ENCODE data around the gene STIL. TPM values are rescaled to one million over a fixed set of nuclear protein-coding genes. Genes with fewer than 3 reads are reported as not detected.

Gene STIL
- total RNA-seq, 1 experiment from 2014 or later: 26.4 TPM

DNA sequence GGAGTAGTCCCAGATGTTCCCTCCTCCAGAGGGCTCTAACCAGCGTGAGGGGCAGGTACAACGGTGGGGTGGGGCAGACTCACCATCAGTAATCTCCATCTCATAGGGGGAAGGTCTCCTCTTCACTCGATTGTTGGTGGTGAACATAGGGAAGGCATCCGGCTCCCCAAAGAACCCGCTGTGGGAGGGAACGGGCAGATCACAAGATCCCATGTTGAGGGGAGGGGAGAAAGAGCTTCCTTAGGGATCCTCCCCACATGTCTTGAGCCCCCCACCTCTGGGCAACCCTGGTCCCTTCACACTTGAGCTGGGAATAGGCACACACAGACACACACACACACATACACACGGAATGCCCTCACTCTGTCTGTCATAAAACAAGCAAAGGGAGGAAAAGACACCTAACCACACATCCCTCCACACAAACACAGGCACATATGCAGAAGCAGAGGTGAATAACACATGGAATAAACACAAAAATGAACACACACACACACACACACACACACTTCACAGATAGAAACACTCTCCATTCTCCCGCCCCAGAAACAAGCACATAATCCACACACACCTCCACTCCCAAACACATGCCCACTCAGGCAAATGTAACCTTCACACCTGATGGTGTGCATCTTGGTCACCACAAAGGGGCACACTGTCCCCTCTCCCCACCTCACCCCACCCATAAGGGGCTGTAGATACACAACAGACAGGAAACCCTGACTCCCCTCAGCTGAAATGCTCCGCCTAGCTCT lies 89.8 kb downstream of the STIL start:
- CTCF ChIA-PET: no interaction called here
- TF ChIP-seq CTCF (IDR thresholded peaks at IDR 0.05; ENCODE audit: insufficient read depth in 1 of 2, low read depth in 1 of 2, low read length in 1 of 2, severe bottlenecking in 1 of 2, unreplicated experiment in 1 of 2): no peak
- no peak overlapping the region for H3K4me3 Mint-ChIP-seq (ENCODE audit: unreplicated experiment)

DNA sequence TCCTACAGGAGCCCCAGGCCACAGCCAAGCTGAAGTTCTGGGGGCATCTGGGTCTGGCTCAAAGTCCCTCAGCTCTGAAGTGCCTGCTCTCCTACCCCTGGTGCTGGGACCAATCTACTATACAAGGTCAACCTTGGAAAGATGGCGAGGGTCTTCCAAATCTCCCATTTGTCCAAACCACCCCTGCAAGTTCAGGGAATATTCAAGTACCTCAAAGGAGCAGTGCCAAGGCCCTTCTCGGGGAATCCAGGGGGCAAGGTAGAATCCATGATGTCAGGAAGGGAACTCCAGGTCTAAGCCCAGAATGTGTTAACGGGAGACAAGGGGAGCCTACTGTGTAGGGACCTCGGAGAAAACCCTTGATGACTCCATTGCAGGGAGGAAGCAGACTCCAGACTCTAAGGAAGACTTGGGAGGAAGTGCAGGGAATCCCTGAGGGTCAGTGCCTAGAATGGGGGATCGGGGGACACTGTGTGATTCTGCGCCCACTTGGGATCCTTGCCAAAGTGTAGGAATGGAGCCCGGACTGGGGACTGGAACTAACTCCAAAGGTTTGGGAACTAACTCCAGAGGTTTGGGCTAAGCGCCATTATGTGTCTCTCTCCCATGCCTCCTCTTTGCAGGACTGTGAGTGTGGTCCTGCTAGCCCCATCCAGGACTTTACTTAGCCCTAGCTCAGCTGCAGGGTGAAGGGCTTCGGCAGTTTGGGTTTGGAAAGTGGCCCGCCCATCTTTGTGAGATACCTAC lies 90.6 kb downstream of the STIL start:
- Histone ChIP-seq H3K27me3 (replicated peaks; ENCODE audit: control insufficient read depth, insufficient read depth, low read length) (no peaks in the 10 kb centered on the region), H3K36me3 (ENCODE audit: control insufficient read depth, insufficient read depth, low read length) (no peaks in the 10 kb centered on the region), H3K9me3 (no peaks in the 10 kb centered on the region), H3K4me3 (ENCODE audit: low read depth, low read length) (no peak overlapping the region), H3K4me1 (0 out of 2 replicates have a peak, but pooled peaks cover 3% of the 10 kb centered on the region)
- H3K36me3 Mint-ChIP-seq (ENCODE audit: insufficient read depth, unreplicated experiment): no peaks in the 10 kb centered on the region
- H3K9me3 Mint-ChIP-seq (ENCODE audit: unreplicated experiment): no peaks in the 10 kb centered on the region
- BruUV-seq (replicated peaks): no TSS peak
- intact Hi-C loops (cut with micrococcal nuclease; ENCODE audit: unreplicated experiment): no loop called here
- DNase-seq: no peak
- no peak overlapping the region for H3K27ac Mint-ChIP-seq (ENCODE audit: unreplicated experiment)
- POLR2A ChIA-PET: no interaction called here
- H3K4me3 Mint-ChIP-seq (ENCODE audit: unreplicated experiment): no peak overlapping the region
- no peak for TF ChIP-seq CTCF (IDR thresholded peaks at IDR 0.05; ENCODE audit: insufficient read depth in 1 of 2, low read depth in 1 of 2, low read length in 1 of 2, severe bottlenecking in 1 of 2, unreplicated experiment in 1 of 2)
- CTCF ChIA-PET: no interaction called here
- no peaks in the 10 kb centered on the region for H3K4me1 Mint-ChIP-seq (ENCODE audit: low read depth, unreplicated experiment)
- H3K27me3 Mint-ChIP-seq (ENCODE audit: insufficient read depth, unreplicated experiment): no peaks in the 10 kb centered on the region

More for the DNA sequence above, 89.8 kb downstream of the STIL start:
- Mint-ChIP-seq H3K36me3 (ENCODE audit: insufficient read depth, unreplicated experiment) (no peaks in the 10 kb centered on the region), H3K27ac (ENCODE audit: unreplicated experiment) (no peak overlapping the region), H3K9me3 (ENCODE audit: unreplicated experiment) (no peaks in the 10 kb centered on the region), H3K4me1 (ENCODE audit: low read depth, unreplicated experiment) (no peaks in the 10 kb centered on the region), H3K27me3 (ENCODE audit: insufficient read depth, unreplicated experiment) (no peaks in the 10 kb centered on the region)
- no peak for DNase-seq
- 0 out of 2 replicates have a peak, but pooled peaks cover 3% of the 10 kb centered on the region for H3K4me1 ChIP-seq
- intact Hi-C loops (cut with micrococcal nuclease; ENCODE audit: unreplicated experiment): no loop called here
- no TSS peak for BruUV-seq (replicated peaks)
- no peaks in the 10 kb centered on the region for H3K9me3 ChIP-seq
- H3K36me3 ChIP-seq (ENCODE audit: control insufficient read depth, insufficient read depth, low read length): no peaks in the 10 kb centered on the region
- no peaks in the 10 kb centered on the region for H3K27me3 ChIP-seq (replicated peaks; ENCODE audit: control insufficient read depth, insufficient read depth, low read length)
- POLR2A ChIA-PET: no interaction called here
- peak overlapping the region; percentile 53 for H3K4me3 ChIP-seq (ENCODE audit: low read depth, low read length)

GRCh38 chr1:47222476-47222875 lies 91.5 kb downstream of the STIL start:
- POLR2A ChIA-PET: no interaction called here
- BruUV-seq (replicated peaks): no TSS peak
- intact Hi-C loops (cut with micrococcal nuclease; ENCODE audit: unreplicated experiment): no loop called here
- no peaks in the 10 kb centered on the region for H3K36me3 ChIP-seq (ENCODE audit: control insufficient read depth, insufficient read depth, low read length)
- TF ChIP-seq CTCF (IDR thresholded peaks at IDR 0.05; ENCODE audit: insufficient read depth in 1 of 2, low read depth in 1 of 2, low read length in 1 of 2, severe bottlenecking in 1 of 2, unreplicated experiment in 1 of 2): no peak
- no peaks in the 10 kb centered on the region for H3K27me3 ChIP-seq (replicated peaks; ENCODE audit: control insufficient read depth, insufficient read depth, low read length)
- no peaks in the 10 kb centered on the region for H3K36me3 Mint-ChIP-seq (ENCODE audit: insufficient read depth, unreplicated experiment)
- H3K4me3 Mint-ChIP-seq (ENCODE audit: unreplicated experiment): no peak overlapping the region
- H3K27ac Mint-ChIP-seq (ENCODE audit: unreplicated experiment): no peak overlapping the region
- no peaks in the 10 kb centered on the region for H3K9me3 ChIP-seq
- H3K4me3 ChIP-seq (ENCODE audit: low read depth, low read length): no peak overlapping the region
- CTCF ChIA-PET: no interaction called here
- no peaks in the 10 kb centered on the region for H3K4me1 Mint-ChIP-seq (ENCODE audit: low read depth, unreplicated experiment)
- H3K4me1 ChIP-seq: 0 out of 2 replicates have a peak, but pooled peaks cover 3% of the 10 kb centered on the region
- no peak for DNase-seq
- no peaks in the 10 kb centered on the region for H3K9me3 Mint-ChIP-seq (ENCODE audit: unreplicated experiment)
- no peaks in the 10 kb centered on the region for H3K27me3 Mint-ChIP-seq (ENCODE audit: insufficient read depth, unreplicated experiment)
